Caco-2 (cell line): ENCODE results near the gene CYP46A1. TPM values are rescaled to one million over a fixed set of nuclear protein-coding genes. Genes with fewer than 3 reads are reported as not detected.
"Not testable (repeated sequence)": the region's sequence is repeated elsewhere in the genome, so short reads cannot be mapped to it uniquely, and the experiment has no call there.

Experiments used
- BruUV-seq: library from RNA; stranded (reverse); fragments of 400-500 nt; replicated peaks from 2 replicates; lab custom pipeline; 2021; lab: Mats Ljungman, UMichigan
- CTCF ChIA-PET: fragments of 300-600 bp; sonication (Branson Sonifier 250); formaldehyde crosslinking; loops from one replicate; lab custom pipeline; 2022; ENCODE audit warnings: antibody characterized with exemption; lab: Charles Lee
- POLR2A ChIA-PET: fragments of 300-600 bp; sonication (Branson Sonifier 250); formaldehyde crosslinking; loops from one replicate; lab custom pipeline; 2022; ENCODE audit warnings: antibody characterized with exemption; lab: Charles Lee
- DNase-seq, 2 experiments: peaks; one replicate each; pipeline versions ENCODE4 v3.0.0 to v3.0.0-alpha.2; 2020 to 2022
- H3K27me3 ChIP-seq: replicated peaks from 2 replicates; pipeline ENCODE4 v1.6.0; 2011; ENCODE audit warnings: low read length; ENCODE audit not compliant: control insufficient read depth, insufficient read depth
- H3K36me3 ChIP-seq: 2 replicates; pipeline ENCODE4 v1.5.1; 2011; ENCODE audit warnings: low read length; ENCODE audit not compliant: control insufficient read depth, insufficient read depth
- H3K4me1 ChIP-seq: fragments of 250-450 bp; sonication (Bioruptor Pico); 2 replicates; pipeline ENCODE4 v1.5.1; 2020; ENCODE audit warnings: mild to moderate bottlenecking
- H3K4me3 ChIP-seq: 2 replicates; pipeline ENCODE4 v1.5.1; 2011; ENCODE audit warnings: low read depth, mild to moderate bottlenecking, control low read depth, low read length
- H3K9me3 ChIP-seq: fragments of 250-450 bp; sonication (Bioruptor Pico); 2 replicates; pipeline ENCODE4 v1.5.1; 2020; ENCODE audit warnings: mild to moderate bottlenecking, moderate library complexity
- H3K27ac Mint-ChIP-seq: one replicate; pipeline ENCODE4 v1.8.0; 2022; ENCODE audit warnings: mixed read lengths; ENCODE audit not compliant: unreplicated experiment
- H3K27me3 Mint-ChIP-seq: one replicate; pipeline ENCODE4 v1.8.0; 2022; ENCODE audit warnings: mixed read lengths; ENCODE audit not compliant: insufficient read depth, unreplicated experiment
- H3K36me3 Mint-ChIP-seq: one replicate; pipeline ENCODE4 v1.8.0; 2022; ENCODE audit warnings: mild to moderate bottlenecking, mixed read lengths; ENCODE audit not compliant: insufficient read depth, unreplicated experiment
- H3K4me1 Mint-ChIP-seq: one replicate; pipeline ENCODE4 v1.8.0; 2022; ENCODE audit warnings: low read depth, mixed read lengths; ENCODE audit not compliant: unreplicated experiment
- H3K4me3 Mint-ChIP-seq: one replicate; pipeline ENCODE4 v1.8.0; 2022; ENCODE audit warnings: mild to moderate bottlenecking, moderate library complexity, mixed read lengths; ENCODE audit not compliant: unreplicated experiment
- H3K9me3 Mint-ChIP-seq: one replicate; pipeline ENCODE4 v1.8.0; 2022; ENCODE audit warnings: mixed read lengths; ENCODE audit not compliant: unreplicated experiment
- CTCF ChIP-seq, 2 experiments: fragments of 200-600 bp in 1 of 2; IDR thresholded peaks; 1 replicate in 1 of 2; 2 replicates in 1 of 2; pipeline versions ENCODE4 v1.5.1 to v1.8.0; 2011 to 2022; ENCODE audit warnings: antibody characterized with exemption in 1 of 2, control low read depth in 1 of 2, inconsistent platforms in 1 of 2, low read depth in 1 of 2, low read length in 1 of 2, mild to moderate bottlenecking in 1 of 2, moderate library complexity in 1 of 2; ENCODE audit not compliant: insufficient read depth in 1 of 2, severe bottlenecking in 1 of 2, unreplicated experiment in 1 of 2
- intact Hi-C: fragments of 100-400 bp; cut with micrococcal nuclease; formaldehyde crosslinking; loops from one replicate; pipeline ENCODE4 v1.10.0; 2022; ENCODE audit not compliant: unreplicated experiment
- total RNA-seq: library from RNA; stranded (reverse); gene quantifications from 2 replicates; pipeline ENCODE4 v1.2.3, GENCODE V29; 2022

The CYP46A1 gene
- total RNA-seq, 1 experiment from 2014 or later, result 0.09 TPM

GRCh38 chr14:99660006-99660566 is 24.0 kb upstream of the CYP46A1 start:
- no peaks in the 10 kb centered on the region for H3K4me1 Mint-ChIP-seq
- Histone ChIP-seq H3K36me3 (no peaks in the 10 kb centered on the region), H3K4me1 (no peaks in the 10 kb centered on the region), H3K9me3 (no peaks in the 10 kb centered on the region), H3K4me3 (no peak overlapping the region), H3K27me3 (no peaks in the 10 kb centered on the region)
- POLR2A ChIA-PET, result no interaction called here
- intact Hi-C loops, result no loop called here
- H3K36me3 Mint-ChIP-seq, result peaks cover 4% of the 10 kb centered on the region
- no peak overlapping the region for H3K27ac Mint-ChIP-seq
- BruUV-seq, result no TSS peak
- no peaks in the 10 kb centered on the region for H3K27me3 Mint-ChIP-seq
- H3K9me3 Mint-ChIP-seq, result no peaks in the 10 kb centered on the region
- DNase-seq, result no peak
- no peak overlapping the region for H3K4me3 Mint-ChIP-seq
- CTCF ChIA-PET, result no interaction called here
- no peak for TF ChIP-seq CTCF (IDR thresholded peaks at IDR 0.05; ENCODE audit: insufficient read depth in 1 of 2, low read depth in 1 of 2, low read length in 1 of 2, severe bottlenecking in 1 of 2, unreplicated experiment in 1 of 2)

GRCh38 chr14:99660794-99661193 is 23.3 kb upstream of the CYP46A1 start:
- DNase-seq, result no peak
- Histone ChIP-seq H3K4me1 (no peaks in the 10 kb centered on the region), H3K27me3 (no peaks in the 10 kb centered on the region), H3K4me3 (no peak overlapping the region), H3K9me3 (no peaks in the 10 kb centered on the region), H3K36me3 (no peaks in the 10 kb centered on the region)
- BruUV-seq, result no TSS peak
- TF ChIP-seq CTCF (IDR thresholded peaks at IDR 0.05; ENCODE audit: insufficient read depth in 1 of 2, low read depth in 1 of 2, low read length in 1 of 2, severe bottlenecking in 1 of 2, unreplicated experiment in 1 of 2), result no peak
- ChIA-PET CTCF (no interaction called here), POLR2A (no interaction called here)
- Mint-ChIP-seq H3K27me3 (no peaks in the 10 kb centered on the region), H3K27ac (no peak overlapping the region), H3K4me3 (no peak overlapping the region), H3K4me1 (no peaks in the 10 kb centered on the region), H3K36me3 (peaks cover 4% of the 10 kb centered on the region), H3K9me3 (no peaks in the 10 kb centered on the region)
- intact Hi-C loops, result no loop called here

GRCh38 chr14:99661206-99661605 is 22.9 kb upstream of the CYP46A1 start:
- H3K27me3 ChIP-seq, DNase-seq, H3K4me3 ChIP-seq, H3K4me1 Mint-ChIP-seq, H3K9me3 ChIP-seq, H3K36me3 Mint-ChIP-seq, H3K4me3 Mint-ChIP-seq, POLR2A ChIA-PET, BruUV-seq, H3K27me3 Mint-ChIP-seq, intact Hi-C loops, H3K9me3 Mint-ChIP-seq, H3K36me3 ChIP-seq, H3K4me1 ChIP-seq, H3K27ac Mint-ChIP-seq, CTCF ChIA-PET: not testable (repeated sequence)

- Mint-ChIP-seq H3K36me3 (peaks cover 4% of the 10 kb centered on the region), H3K27me3 (no peaks in the 10 kb centered on the region), H3K4me1 (no peaks in the 10 kb centered on the region), H3K9me3 (no peaks in the 10 kb centered on the region), H3K27ac (no peak overlapping the region), H3K4me3 (no peak overlapping the region)
- no peaks in the 10 kb centered on the region for H3K27me3 ChIP-seq
- H3K4me3 ChIP-seq, result no peak overlapping the region
- TF ChIP-seq CTCF (IDR thresholded peaks at IDR 0.05; ENCODE audit: insufficient read depth in 1 of 2, low read depth in 1 of 2, low read length in 1 of 2, severe bottlenecking in 1 of 2, unreplicated experiment in 1 of 2), result no peak
- H3K36me3 ChIP-seq, result no peaks in the 10 kb centered on the region
- DNase-seq, result no peak
- intact Hi-C loops, result no loop called here
- H3K4me1 ChIP-seq, result no peaks in the 10 kb centered on the region
- BruUV-seq, result no TSS peak
- no peaks in the 10 kb centered on the region for H3K9me3 ChIP-seq
- ChIA-PET CTCF (no interaction called here), POLR2A (no interaction called here)
Observed at GRCh38 chr14:99662846-99663245, 21.3 kb upstream of the CYP46A1 start.
